ENCODE data around the gene ZNF333. TPM values are rescaled to one million over a fixed set of nuclear protein-coding genes. Genes with fewer than 3 reads are reported as not detected.
A peak's percentile ranks its signal among the peaks of the same experiment; 100 is the strongest.

Gene ZNF333
- 10 to 100 TPM; 15.4 to 56.3 (median 34.7) TPM for total RNA-seq
- polyA plus RNA-seq, result 10 to 100 TPM in 1 of 2 donors, 1 to 10 TPM in 1; 9.1 to 10.0 TPM
- total RNA-seq, result 45.6 reads per million, percentile 69 among the genes with 10 or more reads in this experiment

- Histone ChIP-seq H3K9me3 (ENCODE audit: control insufficient read depth in 2 of 3, low read length in 3 of 3) (no peaks in the 10 kb centered on the region), H3K27me3 (ENCODE audit: control insufficient read depth in 2 of 2, insufficient read depth in 2 of 2, low read length in 2 of 2) (no peaks in the 10 kb centered on the region), H3K4me3 (ENCODE audit: low read length) (peak within 1 kb of the TSS; percentile 93), H3K27ac (ENCODE audit: low read depth, low read length) (peak within 1 kb of the TSS; percentile 97), H3K4me1 (ENCODE audit: control insufficient read depth in 2 of 2, insufficient read depth in 2 of 2, low read length in 2 of 2) (peaks cover 6 to 16% of the 10 kb centered on the region in 2 donors), H3K36me3 (ENCODE audit: control insufficient read depth in 2 of 3, insufficient read depth in 3 of 3, low read length in 3 of 3) (peaks cover 0 to 12% (median 4%) of the 10 kb centered on the region in 3 experiments)
- peak within 1 kb of the TSS; percentile 93 to 100 (median 99) for H3K27ac Mint-ChIP-seq
- H3K4me1 Mint-ChIP-seq, result peaks cover 5 to 26% (median 23%) of the 10 kb centered on the region in 7 donors
- ChIA-PET POLR2A (interaction anchor here (0.6 to 2.4 kb wide), 6 partner anchors 113 to 958 kb away, joined by 3 to 17 read pairs (median 3); partner anchors contain the start of genes DNAJB1 and NDUFB7), CTCF (interaction anchor here (7.7 kb wide), 1 partner anchor 117 kb away, joined by 60 read pairs; the partner anchor contains the start of gene NDUFB7)
- no peaks in the 10 kb centered on the region for H3K9me3 Mint-ChIP-seq
- intact Hi-C loops (cut with micrococcal nuclease), result loop anchor here (1.0 to 10.0 kb wide), 9 partner anchors 118 to 1147 kb away; partner anchors contain the start of genes NDUFB7 (in 2 of the 2), ASF1B (in 1 of the 2), DNAJB1 (in 1 of the 2) and MISP3 (in 1 of the 2)
- peak within 1 kb of the TSS; percentile 81 to 99 (median 94) for H3K4me3 Mint-ChIP-seq
- H3K27me3 Mint-ChIP-seq, result peaks cover 0 to 2% (median 0%) of the 10 kb centered on the region in 5 donors
- peaks cover 0 to 7% (median 0%) of the 10 kb centered on the region in 5 donors for H3K36me3 Mint-ChIP-seq
- DNase-seq, result peak; percentile 92 to 99 (median 96)
- ATAC-seq, result peak; percentile 94
These were observed at the start of gene ZNF333 for GRCh38 chr19:14689598-14690503. TSS of gene ZNF333 (plus strand) at chr19:14690048. CDS start at chr19:14693492, 3,444 bp downstream.

GRCh38 chr19:14648506-14648905 lies 41.3 kb upstream of the ZNF333 start:
- H3K36me3 Mint-ChIP-seq, result peaks cover 0 to 11% (median 6%) of the 10 kb centered on the region in 5 donors

GRCh38 chr19:14649020-14649419 lies 40.8 kb upstream of the ZNF333 start:
- peaks cover 0 to 14% (median 3%) of the 10 kb centered on the region in 11 donors for H3K9me3 Mint-ChIP-seq
- no peak overlapping the region for H3K27ac Mint-ChIP-seq
- no peaks in the 10 kb centered on the region for H3K36me3 ChIP-seq (ENCODE audit: control insufficient read depth in 2 of 3, insufficient read depth in 3 of 3, low read length in 3 of 3)
- DNase-seq, result no peak
- H3K27me3 Mint-ChIP-seq, result peaks cover 2 to 45% (median 29%) of the 10 kb centered on the region in 5 donors
- no peaks in the 10 kb centered on the region for H3K27me3 ChIP-seq (ENCODE audit: control insufficient read depth in 2 of 2, insufficient read depth in 2 of 2, low read length in 2 of 2)
- CTCF ChIA-PET, result no interaction called here
- POLR2A ChIA-PET, result no interaction called here
- H3K4me1 ChIP-seq (ENCODE audit: control insufficient read depth in 2 of 2, insufficient read depth in 2 of 2, low read length in 2 of 2), result no peaks in the 10 kb centered on the region
- no peaks in the 10 kb centered on the region for H3K9me3 ChIP-seq (ENCODE audit: control insufficient read depth in 2 of 3, low read length in 3 of 3)
- ATAC-seq, result no peak
- H3K36me3 Mint-ChIP-seq, result peaks cover 0 to 11% (median 5%) of the 10 kb centered on the region in 5 donors
- no peaks in the 10 kb centered on the region for H3K4me1 Mint-ChIP-seq
- H3K4me3 ChIP-seq (ENCODE audit: low read length), result no peak overlapping the region
- no peak overlapping the region for H3K4me3 Mint-ChIP-seq
- no peak overlapping the region for H3K27ac ChIP-seq (ENCODE audit: low read depth, low read length)
- intact Hi-C loops (cut with micrococcal nuclease), result no loop called here

More at GRCh38 chr19:14648506-14648905, 41.3 kb upstream of the ZNF333 start:
- POLR2A ChIA-PET, result no interaction called here
- CTCF ChIA-PET, result no interaction called here
- intact Hi-C loops (cut with micrococcal nuclease), result no loop called here
- H3K27me3 ChIP-seq (ENCODE audit: control insufficient read depth in 2 of 2, insufficient read depth in 2 of 2, low read length in 2 of 2), result no peaks in the 10 kb centered on the region
- Mint-ChIP-seq H3K4me3 (no peak overlapping the region), H3K27ac (no peak overlapping the region), H3K9me3 (peaks cover 0 to 16% (median 5%) of the 10 kb centered on the region in 11 donors), H3K27me3 (peaks cover 2 to 45% (median 26%) of the 10 kb centered on the region in 5 donors), H3K4me1 (no peaks in the 10 kb centered on the region)
- no peaks in the 10 kb centered on the region for H3K4me1 ChIP-seq (ENCODE audit: control insufficient read depth in 2 of 2, insufficient read depth in 2 of 2, low read length in 2 of 2)
- H3K4me3 ChIP-seq (ENCODE audit: low read length), result no peak overlapping the region
- no peaks in the 10 kb centered on the region for H3K36me3 ChIP-seq (ENCODE audit: control insufficient read depth in 2 of 3, insufficient read depth in 3 of 3, low read length in 3 of 3)
- H3K27ac ChIP-seq (ENCODE audit: low read depth, low read length), result no peak overlapping the region
- DNase-seq (no peak), ATAC-seq (no peak)
- peaks cover 0 to 2% (median 0%) of the 10 kb centered on the region in 3 experiments for H3K9me3 ChIP-seq (ENCODE audit: control insufficient read depth in 2 of 3, low read length in 3 of 3)

- Histone ChIP-seq H3K27ac (ENCODE audit: low read depth, low read length) (no peak overlapping the region), H3K4me1 (ENCODE audit: control insufficient read depth in 2 of 2, insufficient read depth in 2 of 2, low read length in 2 of 2) (no peaks in the 10 kb centered on the region), H3K4me3 (ENCODE audit: low read length) (no peak overlapping the region), H3K36me3 (ENCODE audit: control insufficient read depth in 2 of 3, insufficient read depth in 3 of 3, low read length in 3 of 3) (no peaks in the 10 kb centered on the region), H3K27me3 (ENCODE audit: control insufficient read depth in 2 of 2, insufficient read depth in 2 of 2, low read length in 2 of 2) (no peaks in the 10 kb centered on the region), H3K9me3 (ENCODE audit: control insufficient read depth in 2 of 3, low read length in 3 of 3) (no peaks in the 10 kb centered on the region)
- intact Hi-C loops (cut with micrococcal nuclease), result no loop called here
- Mint-ChIP-seq H3K27ac (no peak overlapping the region), H3K36me3 (peaks cover 0 to 11% (median 5%) of the 10 kb centered on the region in 5 donors), H3K9me3 (peaks cover 0 to 11% (median 0%) of the 10 kb centered on the region in 11 donors), H3K27me3 (peaks cover 2 to 45% (median 35%) of the 10 kb centered on the region in 5 donors), H3K4me3 (no peak overlapping the region), H3K4me1 (no peaks in the 10 kb centered on the region)
- no peak for ATAC-seq
- no peak for DNase-seq
- CTCF ChIA-PET, result no interaction called here
- POLR2A ChIA-PET, result no interaction called here
These were observed 39.7 kb upstream of the ZNF333 start for GRCh38 chr19:14650161-14650560.

- Histone ChIP-seq H3K9me3 (ENCODE audit: control insufficient read depth in 2 of 3, low read length in 3 of 3) (no peaks in the 10 kb centered on the region), H3K4me3 (ENCODE audit: low read length) (no peak overlapping the region), H3K36me3 (ENCODE audit: control insufficient read depth in 2 of 3, insufficient read depth in 3 of 3, low read length in 3 of 3) (no peaks in the 10 kb centered on the region), H3K27ac (ENCODE audit: low read depth, low read length) (no peak overlapping the region), H3K27me3 (ENCODE audit: control insufficient read depth in 2 of 2, insufficient read depth in 2 of 2, low read length in 2 of 2) (no peaks in the 10 kb centered on the region), H3K4me1 (ENCODE audit: control insufficient read depth in 2 of 2, insufficient read depth in 2 of 2, low read length in 2 of 2) (no peaks in the 10 kb centered on the region)
- Mint-ChIP-seq H3K9me3 (peaks cover 0 to 5% (median 0%) of the 10 kb centered on the region in 11 donors), H3K36me3 (peaks cover 0 to 6% (median 4%) of the 10 kb centered on the region in 5 donors), H3K4me1 (no peaks in the 10 kb centered on the region), H3K27me3 (peaks cover 0 to 32% (median 25%) of the 10 kb centered on the region in 5 donors), H3K27ac (no peak overlapping the region), H3K4me3 (no peak overlapping the region)
- CTCF ChIA-PET, result no interaction called here
- POLR2A ChIA-PET, result no interaction called here
- intact Hi-C loops (cut with micrococcal nuclease), result no loop called here
- ATAC-seq, result no peak
- no peak for DNase-seq
These were observed 34.9 kb upstream of the ZNF333 start for GRCh38 chr19:14654786-14655560.

- Histone ChIP-seq H3K27me3 (ENCODE audit: control insufficient read depth in 2 of 2, insufficient read depth in 2 of 2, low read length in 2 of 2) (no peaks in the 10 kb centered on the region), H3K36me3 (ENCODE audit: control insufficient read depth in 2 of 3, insufficient read depth in 3 of 3, low read length in 3 of 3) (no peaks in the 10 kb centered on the region), H3K4me3 (ENCODE audit: low read length) (no peak overlapping the region), H3K27ac (ENCODE audit: low read depth, low read length) (no peak overlapping the region), H3K4me1 (ENCODE audit: control insufficient read depth in 2 of 2, insufficient read depth in 2 of 2, low read length in 2 of 2) (no peaks in the 10 kb centered on the region), H3K9me3 (ENCODE audit: control insufficient read depth in 2 of 3, low read length in 3 of 3) (no peaks in the 10 kb centered on the region)
- no peaks in the 10 kb centered on the region for H3K36me3 Mint-ChIP-seq
- no peak overlapping the region for H3K4me3 Mint-ChIP-seq
- DNase-seq (no peak), ATAC-seq (no peak)
- H3K27ac Mint-ChIP-seq, result no peak overlapping the region
- peaks cover 2 to 29% (median 20%) of the 10 kb centered on the region in 5 donors for H3K27me3 Mint-ChIP-seq
- H3K9me3 Mint-ChIP-seq, result peaks cover 0 to 2% (median 0%) of the 10 kb centered on the region in 11 donors
- intact Hi-C loops (cut with micrococcal nuclease), result no loop called here
- ChIA-PET POLR2A (no interaction called here), CTCF (no interaction called here)
- H3K4me1 Mint-ChIP-seq, result no peaks in the 10 kb centered on the region
These were observed 34.1 kb upstream of the ZNF333 start for GRCh38 chr19:14655726-14656125.

Measured in naive thymus-derived CD4-positive, alpha-beta T cell (primary cell).